Testis (tissue), 2 donors: ENCODE results near the gene FARP1.

Experiments
- POLR2A ChIP-seq: fragments of 450-650 bp; IDR thresholded peaks from one replicate; pipeline ENCODE4 v1.6.1; 2017; ENCODE audit warnings: antibody characterized with exemption, mild to moderate bottlenecking, moderate library complexity
- TF ChIP-seq, protein P1 (sequence below), 3 experiments: fragments of 450-650 bp in 2 of 3; fragments of 200-600 bp in 1 of 3; sonication (generic) in 1 of 3; IDR thresholded peaks; one replicate each; pipeline ENCODE4 v1.5.1; 2016 to 2019; ENCODE audit warnings: antibody characterized with exemption in 3 of 3, mild to moderate bottlenecking in 2 of 3, moderate library complexity in 1 of 3

GRCh38 chr13:98457053-98457452, 314.2 kb downstream of the FARP1 start:
- TF ChIP-seq, protein P1, sequence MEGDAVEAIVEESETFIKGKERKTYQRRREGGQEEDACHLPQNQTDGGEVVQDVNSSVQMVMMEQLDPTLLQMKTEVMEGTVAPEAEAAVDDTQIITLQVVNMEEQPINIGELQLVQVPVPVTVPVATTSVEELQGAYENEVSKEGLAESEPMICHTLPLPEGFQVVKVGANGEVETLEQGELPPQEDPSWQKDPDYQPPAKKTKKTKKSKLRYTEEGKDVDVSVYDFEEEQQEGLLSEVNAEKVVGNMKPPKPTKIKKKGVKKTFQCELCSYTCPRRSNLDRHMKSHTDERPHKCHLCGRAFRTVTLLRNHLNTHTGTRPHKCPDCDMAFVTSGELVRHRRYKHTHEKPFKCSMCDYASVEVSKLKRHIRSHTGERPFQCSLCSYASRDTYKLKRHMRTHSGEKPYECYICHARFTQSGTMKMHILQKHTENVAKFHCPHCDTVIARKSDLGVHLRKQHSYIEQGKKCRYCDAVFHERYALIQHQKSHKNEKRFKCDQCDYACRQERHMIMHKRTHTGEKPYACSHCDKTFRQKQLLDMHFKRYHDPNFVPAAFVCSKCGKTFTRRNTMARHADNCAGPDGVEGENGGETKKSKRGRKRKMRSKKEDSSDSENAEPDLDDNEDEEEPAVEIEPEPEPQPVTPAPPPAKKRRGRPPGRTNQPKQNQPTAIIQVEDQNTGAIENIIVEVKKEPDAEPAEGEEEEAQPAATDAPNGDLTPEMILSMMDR (IDR thresholded peaks at IDR 0.05): no peak
- TF ChIP-seq POLR2A: no peak
